Neutrophil (primary cell): Measurements from ENCODE around the gene PHPT1.

Source experiments
- H3K27ac ChIP-seq: fragments of 200-600 bp; sonication (generic); 2 replicates; pipeline ENCODE4 v1.5.1; 2016; ENCODE audit warnings: mild to moderate bottlenecking, moderate library complexity
- H3K27me3 ChIP-seq: fragments of 200-600 bp; sonication (generic); 2 replicates; pipeline ENCODE4 v1.6.0; 2016; ENCODE audit warnings: mild to moderate bottlenecking
- H3K36me3 ChIP-seq: fragments of 200-600 bp; sonication (generic); 2 replicates; pipeline ENCODE4 v1.5.1; 2017
- H3K4me1 ChIP-seq, 2 experiments: fragments of 200-600 bp in 1 of 2; sonication (generic) in 1 of 2; 1 replicate in 1 of 2; 2 replicates in 1 of 2; pipeline versions ENCODE4 v1.5.1 to v1.6.1; 2013 to 2016; ENCODE audit warnings: low read depth in 1 of 2, low read length in 1 of 2, mild to moderate bottlenecking in 1 of 2, moderate library complexity in 1 of 2; ENCODE audit not compliant: control insufficient read depth in 1 of 2, insufficient read depth in 1 of 2
- H3K4me3 ChIP-seq, 2 experiments: fragments of 200-600 bp in 1 of 2; sonication (generic) in 1 of 2; 1 replicate in 1 of 2; 2 replicates in 1 of 2; pipeline ENCODE4 v1.5.1; 2013 to 2016; ENCODE audit warnings: low read depth in 1 of 2, low read length in 1 of 2, mild to moderate bottlenecking in 1 of 2, moderate library complexity in 1 of 2
- H3K9me3 ChIP-seq: fragments of 200-600 bp; sonication (generic); 2 replicates; pipeline ENCODE4 v1.5.1; 2016
- CTCF ChIP-seq: fragments of 200-600 bp; sonication (generic); IDR thresholded peaks from 2 replicates; pipeline ENCODE4 v1.5.1; 2016; ENCODE audit warnings: antibody characterized with exemption

Gene PHPT1

GRCh38 chr9:136850866-136851775 lies 1.9 kb downstream of the PHPT1 start:
- no peaks in the 10 kb centered on the region for H3K36me3 ChIP-seq
- no peak for TF ChIP-seq CTCF
- no peak overlapping the region for H3K4me3 ChIP-seq
- H3K27ac ChIP-seq: no peak overlapping the region
- H3K9me3 ChIP-seq: no peaks in the 10 kb centered on the region
- H3K27me3 ChIP-seq: peaks cover 31% of the 10 kb centered on the region
- H3K4me1 ChIP-seq: peaks cover 31 to 36% of the 10 kb centered on the region in 2 experiments

- no peak for TF ChIP-seq CTCF
- Histone ChIP-seq H3K4me1 (peaks cover 23 to 27% of the 10 kb centered on the region in 2 experiments), H3K4me3 (no peak within 1 kb of the TSS), H3K36me3 (no peaks in the 10 kb centered on the region), H3K27ac (no peak within 1 kb of the TSS), H3K27me3 (peaks cover 22% of the 10 kb centered on the region), H3K9me3 (no peaks in the 10 kb centered on the region)
Observed at GRCh38 chr9:136851941-136852663, 2.9 kb downstream of the PHPT1 start, which contains the start of gene MAMDC4. MAMDC4 (plus strand) TSS chr9:136852346; CDS start chr9:136852417, 71 bp downstream.

GRCh38 chr9:136852664-136853595 lies 3.7 kb downstream of the PHPT1 start:
- no peak for TF ChIP-seq CTCF
- Histone ChIP-seq H3K9me3 (no peaks in the 10 kb centered on the region), H3K4me3 (no peak overlapping the region), H3K4me1 (peaks cover 17 to 18% of the 10 kb centered on the region in 2 experiments), H3K27me3 (peaks cover 13% of the 10 kb centered on the region), H3K27ac (no peak overlapping the region), H3K36me3 (no peaks in the 10 kb centered on the region)

GRCh38 chr9:136853596-136854112 lies 4.4 kb downstream of the PHPT1 start:
- no peak for TF ChIP-seq CTCF
- Histone ChIP-seq H3K27me3 (peaks cover 6% of the 10 kb centered on the region), H3K9me3 (no peaks in the 10 kb centered on the region), H3K36me3 (no peaks in the 10 kb centered on the region), H3K4me3 (no peak overlapping the region), H3K4me1 (peaks cover 10 to 11% of the 10 kb centered on the region in 2 experiments), H3K27ac (no peak overlapping the region)
